ENCODE measurements around the gene RABGEF1.
"Not testable (repeated sequence)": the region's sequence is repeated elsewhere in the genome, so short reads cannot be mapped to it uniquely, and the experiment has no call there.

Gene RABGEF1

DNA sequence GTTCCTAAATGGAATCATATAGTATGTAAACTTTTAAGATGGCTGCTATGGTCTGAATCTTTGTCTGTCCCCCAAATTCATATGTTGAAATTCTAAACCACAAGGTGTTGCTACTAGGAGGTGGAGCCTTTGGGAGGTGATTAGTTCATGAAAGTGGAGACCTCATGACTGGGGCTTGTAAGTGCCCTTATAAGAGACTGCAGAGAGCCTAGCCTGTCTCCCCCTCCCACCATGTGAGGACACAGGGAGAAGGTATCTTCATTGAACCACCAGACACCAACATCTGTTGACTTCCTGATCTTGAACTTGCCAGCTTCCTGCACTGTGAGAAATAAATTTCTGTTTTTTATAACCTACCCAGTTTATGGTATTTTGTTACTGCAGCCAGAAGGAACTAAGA, 27.0 kb downstream of the RABGEF1 start:
- not testable (repeated sequence) for DNase-seq

DNA sequence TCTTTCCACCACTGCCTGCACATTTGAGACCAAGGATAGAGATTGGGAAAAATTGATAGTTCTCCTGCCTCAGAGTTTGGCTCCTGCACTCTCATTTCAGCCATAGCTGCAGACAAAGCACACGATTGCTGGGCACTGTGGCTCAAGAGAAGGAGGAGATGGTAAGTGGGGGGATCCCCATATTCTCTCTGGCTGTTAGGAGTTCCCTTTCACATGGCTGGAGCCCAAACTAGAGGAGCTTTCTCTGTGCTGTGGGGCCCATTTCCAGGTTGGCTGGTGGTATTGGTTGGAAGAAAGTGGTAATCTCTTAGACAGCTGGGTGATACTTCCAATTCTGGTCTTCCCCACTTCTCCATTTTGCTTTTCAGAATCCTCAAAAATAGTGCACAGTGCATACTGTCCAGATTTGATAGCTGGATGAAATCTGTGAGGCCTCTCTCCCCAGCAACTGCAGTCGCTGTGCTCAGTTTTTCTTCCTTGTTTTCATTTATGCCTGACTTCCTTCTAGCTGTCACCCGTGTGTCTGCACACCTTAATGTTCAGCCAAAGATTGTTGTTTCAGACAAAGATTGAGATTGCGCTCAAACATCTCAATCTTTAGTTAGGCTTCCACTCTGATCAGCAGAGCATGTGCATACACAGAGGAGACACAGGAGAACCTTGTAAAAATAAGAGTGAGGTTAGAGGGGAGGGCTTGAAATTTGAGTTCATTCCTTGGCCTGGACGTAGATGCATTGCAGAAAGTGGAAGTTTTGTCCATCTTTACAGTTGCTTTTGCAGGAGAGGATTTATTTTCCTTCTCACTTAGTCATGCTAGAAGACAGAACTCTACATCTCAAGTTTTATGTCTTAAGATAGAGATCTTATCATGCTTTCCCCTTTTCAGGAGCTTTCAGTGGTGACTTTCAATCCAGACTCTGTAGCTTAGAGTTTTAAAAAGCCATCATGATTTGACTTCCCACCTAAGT, 28.6 kb downstream of the RABGEF1 start:
- DNase-seq = no peak

DNA sequence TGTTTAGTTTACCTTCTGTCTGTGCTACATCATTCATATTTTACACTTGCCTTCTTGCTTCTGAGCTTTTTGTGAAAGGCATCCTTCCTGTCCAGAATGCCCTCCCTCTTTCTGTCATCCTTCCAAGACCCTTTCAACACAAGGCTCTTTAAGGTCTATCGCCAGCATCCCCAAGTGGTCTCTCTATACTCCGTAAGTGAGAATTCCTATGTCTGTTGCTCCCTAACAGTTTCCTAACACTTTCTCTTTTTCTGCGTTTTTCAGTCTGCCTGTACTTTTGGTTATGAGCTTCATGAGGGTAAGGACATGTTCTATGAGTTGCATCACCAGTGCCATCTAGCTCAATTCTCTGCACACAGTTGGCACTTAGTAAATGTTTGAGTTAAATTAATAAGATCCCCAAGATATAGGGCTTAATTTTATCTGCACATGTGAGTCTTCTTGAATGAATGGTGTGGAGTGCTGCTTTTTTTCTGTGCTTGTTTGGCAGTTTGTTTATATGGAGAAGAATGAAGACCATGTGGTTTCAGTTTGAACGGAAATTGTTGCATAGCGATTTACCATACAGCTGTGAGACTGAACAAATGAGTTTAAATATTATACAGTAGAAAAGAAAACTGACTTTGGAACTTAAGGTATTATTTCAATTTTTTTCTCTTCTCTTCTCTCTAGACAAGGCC, 29.4 kb downstream of the RABGEF1 start:
- no peak for DNase-seq

DNA sequence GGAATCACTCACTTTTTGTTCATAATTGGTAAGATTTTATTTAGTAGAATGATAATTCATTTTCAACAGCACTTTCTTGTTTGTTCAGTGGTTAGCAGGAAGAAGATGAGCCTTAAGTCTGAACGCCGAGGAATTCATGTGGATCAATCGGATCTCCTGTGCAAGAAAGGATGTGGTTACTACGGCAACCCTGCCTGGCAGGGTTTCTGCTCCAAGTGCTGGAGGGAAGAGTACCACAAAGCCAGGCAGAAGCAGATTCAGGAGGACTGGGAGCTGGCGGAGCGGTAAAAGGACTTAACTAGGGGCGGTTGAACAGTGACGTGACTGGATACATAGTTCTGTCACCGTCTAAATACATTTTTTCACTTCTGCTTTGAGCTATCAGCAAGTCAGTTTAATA, 31.3 kb downstream of the RABGEF1 start:
- DNase-seq = no peak

DNA sequence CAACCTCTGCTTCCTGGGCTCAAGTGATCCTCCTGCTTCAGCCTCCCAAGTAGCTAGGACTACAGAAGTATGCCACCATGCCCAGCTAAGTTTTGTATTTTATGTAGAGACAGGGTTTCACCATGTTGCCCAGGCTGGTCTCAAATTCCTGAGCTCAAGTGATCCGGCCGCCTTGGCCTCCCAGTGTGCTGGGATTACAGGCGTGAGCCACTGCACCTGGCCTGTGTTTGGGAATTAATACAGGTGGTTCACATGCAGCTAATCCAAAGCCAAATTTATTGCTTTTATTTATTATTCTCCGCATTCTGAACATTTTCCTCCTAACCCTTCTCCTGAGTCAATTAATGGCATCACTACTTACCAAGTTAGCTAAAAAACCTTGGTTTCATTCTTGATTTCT, 33.2 kb downstream of the RABGEF1 start:
- not testable (repeated sequence) for DNase-seq

DNA sequence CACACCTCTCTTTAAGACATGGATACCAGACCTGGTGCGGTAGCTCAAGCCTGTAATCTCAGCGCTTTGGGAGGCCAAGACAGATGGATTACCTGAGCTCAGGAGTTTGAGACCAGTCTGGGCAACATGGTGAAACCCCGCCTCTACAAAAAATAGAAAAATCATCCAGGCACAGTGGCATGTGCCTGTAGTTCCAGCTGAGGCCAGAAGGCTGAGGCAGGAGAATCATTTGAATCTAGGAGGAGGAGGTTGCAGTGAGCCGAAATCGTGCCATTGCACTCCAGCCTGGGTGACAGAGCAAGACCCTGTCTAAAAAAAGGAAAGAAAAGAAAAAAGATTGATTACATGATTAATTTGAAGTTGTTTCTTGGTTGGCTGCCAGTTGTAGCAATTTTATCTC, 35.9 kb downstream of the RABGEF1 start:
- DNase-seq = not testable (repeated sequence)

DNA sequence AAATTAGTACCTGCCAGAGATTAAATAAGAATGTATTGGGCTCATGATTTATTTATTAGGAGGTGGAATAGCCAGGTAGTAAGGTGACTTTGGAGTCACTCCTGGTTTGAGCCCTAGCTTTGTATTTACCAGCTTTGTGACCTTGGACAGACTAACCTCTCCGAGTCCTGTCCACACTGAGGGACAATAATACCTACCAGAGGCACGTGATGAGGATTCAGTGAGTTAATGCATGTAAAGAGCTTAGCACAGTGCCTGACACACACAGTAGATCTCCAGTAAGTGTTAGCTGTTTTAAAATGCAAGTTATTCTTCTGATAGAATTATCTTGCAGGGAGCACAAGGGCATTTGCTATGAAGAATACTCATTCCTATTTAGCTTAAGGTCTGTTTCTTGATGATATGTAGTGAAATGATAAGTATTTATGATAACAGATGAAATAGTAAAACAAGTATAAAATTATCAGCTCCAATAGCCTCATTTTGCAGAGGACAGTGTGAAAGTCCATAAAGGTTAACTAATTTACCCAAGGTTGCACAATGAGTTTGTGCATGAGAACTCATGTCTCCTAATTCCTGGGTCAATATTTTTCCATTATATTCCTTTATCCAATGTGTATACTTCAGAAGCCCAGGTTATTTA, 36.4 kb downstream of the RABGEF1 start:
- DNase-seq = no peak

DNA sequence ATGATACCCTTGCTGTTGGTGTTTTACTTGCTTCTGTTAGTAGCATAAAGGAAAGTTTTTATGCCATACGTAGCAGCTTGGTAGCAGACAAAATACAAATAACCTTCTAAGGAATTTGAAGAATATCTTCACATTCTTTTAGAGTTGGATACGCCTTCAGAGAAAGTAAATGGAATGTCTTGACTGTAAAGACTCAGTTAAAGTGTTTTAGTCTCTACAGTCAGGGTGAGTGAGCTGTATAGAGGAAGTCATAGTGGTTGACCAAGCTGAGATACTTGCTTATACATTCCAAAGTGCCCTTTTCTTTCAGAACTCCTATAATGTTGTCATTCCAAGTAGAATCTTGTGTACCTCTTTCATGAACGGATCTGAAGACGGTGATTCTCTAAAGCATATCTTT, 37.7 kb downstream of the RABGEF1 start:
- no peak for DNase-seq

DNA sequence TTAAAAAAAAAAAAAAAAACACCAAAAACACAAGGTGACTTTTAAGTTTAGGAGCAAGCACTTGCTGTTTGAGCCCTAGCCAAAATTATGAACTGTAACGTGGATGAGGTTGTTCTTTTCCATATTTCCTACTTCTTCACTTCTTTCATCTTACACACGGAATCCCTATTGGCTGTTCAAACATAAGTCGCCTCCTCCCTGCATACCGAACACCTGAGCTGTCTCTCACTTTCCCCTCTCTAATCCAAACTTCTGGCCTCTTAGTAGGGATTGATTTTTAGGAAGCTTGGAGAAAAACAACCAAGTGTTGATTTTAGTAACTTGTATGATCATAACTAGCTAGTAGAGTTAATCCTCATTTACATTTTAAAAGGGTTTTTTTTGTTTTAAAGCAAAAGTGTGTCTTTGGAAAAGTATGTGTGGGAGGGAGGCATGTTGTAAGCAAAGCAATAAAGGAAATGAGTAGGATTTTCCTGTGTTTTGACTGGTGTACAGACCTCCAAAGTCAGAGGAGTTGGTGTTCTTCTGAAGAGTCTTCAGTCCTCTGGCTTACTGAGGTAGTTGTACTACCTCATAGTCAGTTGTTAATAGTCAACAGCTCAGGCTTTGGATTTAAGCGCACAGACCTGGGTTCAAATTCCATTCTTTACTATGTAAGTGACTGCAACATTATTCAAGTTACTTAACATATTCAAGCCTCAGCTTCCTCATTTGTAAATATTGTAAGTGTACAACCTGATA, 39.3 kb downstream of the RABGEF1 start:
- no peak for DNase-seq

DNA sequence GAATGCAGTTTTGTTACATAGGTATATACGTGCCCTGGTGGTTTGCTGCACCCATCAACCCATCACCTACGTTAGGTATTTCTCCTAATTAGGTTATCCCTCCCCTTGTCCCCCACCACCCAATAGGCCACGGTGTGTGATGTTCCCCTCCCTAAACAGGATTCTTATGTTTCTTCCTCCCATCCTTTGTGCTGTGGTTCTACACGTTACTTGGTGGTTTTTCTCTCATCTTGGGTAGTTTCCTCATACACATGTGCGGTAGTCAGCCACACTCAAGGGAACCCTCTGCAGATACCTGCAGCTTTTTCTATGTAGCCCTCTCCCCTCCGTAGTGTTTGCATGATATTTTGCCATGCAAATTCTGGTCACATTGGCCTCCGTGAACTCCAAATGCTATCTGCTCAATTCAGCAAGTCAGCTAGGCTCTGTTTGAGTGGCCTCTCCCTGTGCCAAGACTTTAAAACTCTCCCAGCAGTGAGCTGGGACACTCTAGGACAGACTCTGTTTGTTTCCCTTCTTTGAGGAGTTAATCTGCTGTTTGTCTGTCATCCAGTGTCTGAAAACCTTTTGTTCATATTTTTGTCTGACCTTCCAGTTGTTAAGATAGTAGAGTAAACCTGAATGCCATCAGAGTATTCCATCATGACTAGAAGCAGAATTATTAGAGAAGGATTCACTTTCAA, 41.0 kb downstream of the RABGEF1 start:
- DNase-seq = no peak

DNA sequence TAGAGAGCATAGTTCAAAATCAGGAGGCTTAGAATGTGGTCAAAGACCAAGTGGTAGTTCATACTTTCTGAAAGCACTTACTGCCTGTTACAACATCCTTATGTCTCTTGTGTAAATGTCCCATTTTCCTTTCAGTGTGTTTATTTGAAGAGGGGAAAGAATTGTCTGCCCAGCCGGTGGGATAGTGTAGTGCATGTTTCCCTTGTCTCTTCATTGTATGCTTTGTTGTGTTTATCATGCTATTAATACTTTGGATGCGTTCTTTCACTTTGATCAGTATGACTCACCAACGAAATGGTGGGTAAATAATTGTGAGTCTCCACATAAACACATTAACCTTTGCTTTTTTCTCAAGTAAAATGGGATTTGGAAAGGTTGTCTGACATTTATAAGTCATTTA, 42.3 kb downstream of the RABGEF1 start:
- DNase-seq = not testable (repeated sequence)

DNA sequence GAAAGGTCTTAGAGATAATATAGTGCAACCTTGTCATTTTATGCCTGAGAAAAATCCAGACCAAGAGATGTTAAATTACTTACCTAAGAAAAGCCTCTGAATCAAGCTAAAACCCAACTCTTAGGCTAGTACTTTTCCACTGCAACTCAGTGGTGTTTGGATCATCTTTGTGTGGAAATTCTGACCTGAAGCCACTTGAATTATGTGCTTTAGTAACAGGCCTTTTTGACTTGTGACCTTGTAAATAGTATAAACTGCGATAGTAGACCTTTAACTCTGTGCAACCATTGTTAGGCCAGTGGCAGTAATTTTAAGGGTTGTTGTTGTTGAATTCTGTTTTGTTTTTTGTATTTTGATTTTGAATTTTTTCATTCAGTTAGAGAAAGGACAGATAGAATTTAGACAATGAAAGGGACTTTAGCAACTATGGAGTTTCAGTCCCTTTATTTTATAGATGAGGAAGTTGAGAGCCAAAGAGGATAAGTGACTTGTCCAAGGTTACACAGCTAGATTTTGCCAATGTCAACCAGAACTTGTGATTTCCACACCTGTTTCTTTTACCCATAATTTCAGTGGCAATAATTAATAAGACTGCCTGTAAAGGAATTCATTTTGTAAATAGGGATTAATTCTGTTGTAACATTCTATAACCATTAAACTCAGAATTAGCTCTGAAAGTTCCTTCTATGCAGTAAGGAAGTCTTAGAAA, 43.5 kb downstream of the RABGEF1 start:
- not testable (repeated sequence) for DNase-seq

DNA sequence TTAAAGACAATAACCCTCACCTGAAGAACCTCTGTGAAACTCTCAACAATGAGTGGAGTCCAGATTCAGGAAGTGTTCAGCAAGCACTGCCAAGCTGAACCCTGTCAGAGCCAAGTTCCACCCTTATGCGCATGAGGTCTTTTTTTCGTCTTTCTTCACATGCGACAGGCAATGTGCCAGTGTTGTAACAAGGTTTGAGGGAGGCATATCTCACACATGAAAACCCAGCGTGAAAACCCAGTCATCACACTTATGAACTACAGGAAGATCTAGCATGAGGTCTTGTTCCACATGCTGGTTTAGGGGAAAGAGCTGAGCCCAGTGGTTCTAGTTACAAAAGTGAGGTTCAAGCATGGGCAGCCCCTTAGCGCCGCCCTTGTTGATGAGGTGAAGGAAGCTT, 49.7 kb downstream of the RABGEF1 start:
- no peak for DNase-seq

DNA sequence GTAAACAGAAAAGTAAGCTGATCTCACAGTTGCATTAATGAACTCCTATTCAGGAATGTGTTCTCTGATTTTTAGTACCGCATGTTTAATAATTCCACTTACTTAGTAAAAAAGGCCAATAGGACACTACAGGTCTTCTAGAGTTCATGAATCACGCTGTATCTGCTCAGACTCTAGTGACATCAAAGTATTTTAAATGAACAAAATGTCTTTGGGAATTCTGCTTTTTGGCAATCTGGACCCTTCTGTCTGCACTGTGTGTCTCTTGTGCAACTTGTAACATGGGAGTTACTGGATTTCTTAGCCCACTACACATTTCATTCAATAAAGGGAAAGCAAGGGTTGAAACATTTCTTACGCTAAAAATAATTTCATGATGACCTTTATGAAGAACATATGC, 50.2 kb downstream of the RABGEF1 start:
- no peak for DNase-seq

DNA sequence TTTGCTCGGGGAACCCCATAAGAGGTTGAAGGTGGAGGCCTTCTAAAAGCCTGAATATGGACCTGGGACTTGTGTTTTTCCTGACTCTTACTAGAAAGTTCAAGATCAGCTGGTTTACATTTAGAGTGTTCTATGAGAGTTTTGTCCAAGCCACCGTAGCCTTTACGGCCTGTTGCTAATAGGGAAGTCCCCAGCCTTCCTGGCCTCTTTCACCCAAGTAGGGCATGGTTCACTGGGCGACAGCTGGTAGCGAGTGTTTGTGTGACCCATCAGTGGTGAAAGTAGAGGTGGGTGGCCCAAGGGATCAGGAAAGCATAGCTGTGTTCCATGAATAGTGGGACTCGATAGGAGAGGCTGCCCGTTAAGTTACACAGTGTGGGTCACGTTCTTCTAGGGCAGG, 60.1 kb downstream of the RABGEF1 start:
- DNase-seq = no peak

DNA sequence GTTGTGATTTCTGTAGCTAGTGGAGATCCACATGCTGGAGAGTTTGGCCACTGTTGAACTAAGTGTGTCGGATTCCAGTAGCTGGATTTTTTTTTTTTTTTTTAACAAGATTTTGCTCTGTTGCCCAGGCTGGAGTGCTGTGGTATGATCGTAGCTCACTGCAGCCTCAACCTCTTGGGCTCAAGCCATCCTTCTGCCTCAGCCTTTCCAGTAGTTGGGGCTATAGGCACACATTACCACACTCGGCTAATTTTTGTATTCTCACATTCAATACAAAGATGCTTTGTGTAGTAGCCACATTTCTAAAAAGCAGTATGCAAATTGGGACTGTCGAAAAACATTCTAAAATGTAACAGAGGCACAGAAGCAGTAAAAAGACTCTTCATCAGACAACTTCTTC, 63.5 kb downstream of the RABGEF1 start:
- DNase-seq = no peak

DNA sequence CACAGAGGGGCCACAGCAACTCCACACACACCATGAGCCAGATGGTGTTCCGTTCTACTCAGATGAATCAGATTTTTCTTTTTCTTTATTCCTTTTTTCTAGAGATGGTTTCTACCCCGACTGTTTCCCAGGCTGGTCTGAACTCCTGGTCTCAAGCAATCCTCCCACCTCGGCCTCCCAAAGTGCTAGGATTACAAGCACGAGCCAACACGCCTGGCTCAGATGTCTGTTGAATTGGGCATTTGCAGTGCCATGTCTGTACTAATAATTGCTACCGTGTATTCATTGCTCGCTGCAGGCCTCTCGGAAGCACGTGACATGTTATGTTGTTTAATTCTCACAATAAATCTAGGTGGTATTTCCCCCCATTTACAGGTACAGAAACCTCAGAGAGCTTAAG, 67.2 kb downstream of the RABGEF1 start:
- no peak for DNase-seq

DNA sequence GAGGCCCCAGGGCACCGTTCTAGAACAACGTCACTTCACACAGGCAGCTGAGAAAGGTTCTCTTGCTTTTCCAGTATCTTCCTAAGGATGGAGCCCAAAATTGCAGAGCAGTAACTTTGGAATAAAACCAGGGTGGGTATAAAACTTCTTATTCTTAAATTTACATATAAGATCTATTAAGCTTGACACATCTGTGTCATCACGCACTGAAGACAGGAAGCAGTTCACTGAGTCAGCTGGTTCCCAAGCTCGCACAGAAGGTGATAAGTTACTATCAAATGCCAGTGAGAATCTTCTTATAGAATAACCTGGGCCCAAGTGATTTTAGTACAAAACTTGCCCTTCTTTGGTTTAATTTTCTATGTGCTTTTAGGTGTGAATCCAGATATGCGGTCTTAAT, 70.2 kb downstream of the RABGEF1 start:
- DNase-seq = no peak

DNA sequence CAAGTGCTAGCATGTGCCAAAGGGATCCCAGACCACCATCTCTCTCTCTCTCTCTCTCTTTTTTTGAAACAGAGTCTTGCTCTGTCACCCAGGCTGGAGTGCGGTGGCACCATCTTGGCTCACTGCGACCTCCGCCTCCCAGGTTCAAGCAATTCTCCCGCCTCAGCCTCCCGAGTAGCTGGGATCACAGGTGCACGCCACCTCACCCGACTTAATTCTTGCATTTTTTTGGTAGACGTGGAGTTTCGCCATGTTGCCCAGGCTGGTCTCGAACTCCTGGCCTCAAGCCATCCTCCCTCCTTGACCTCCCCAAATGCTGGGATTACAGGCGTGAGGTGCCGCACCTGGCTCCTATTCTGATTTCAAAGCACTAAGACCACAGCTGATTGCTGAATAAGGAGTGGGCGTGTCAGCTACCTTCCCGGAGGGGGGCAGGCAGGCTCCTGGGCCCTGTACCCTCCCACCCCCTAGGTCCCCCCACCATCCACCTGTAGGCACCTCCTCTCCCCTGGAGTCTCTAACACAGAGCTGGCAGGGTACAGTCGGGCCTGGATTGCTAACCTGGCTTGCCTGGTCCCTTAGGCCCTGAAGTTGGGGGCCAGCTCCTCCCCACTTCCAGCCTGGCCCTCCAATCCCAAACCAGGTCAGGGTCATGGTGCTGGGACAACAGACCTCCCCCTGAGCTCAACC, 74.8 kb downstream of the RABGEF1 start:
- DNase-seq = not testable (repeated sequence)

DNA sequence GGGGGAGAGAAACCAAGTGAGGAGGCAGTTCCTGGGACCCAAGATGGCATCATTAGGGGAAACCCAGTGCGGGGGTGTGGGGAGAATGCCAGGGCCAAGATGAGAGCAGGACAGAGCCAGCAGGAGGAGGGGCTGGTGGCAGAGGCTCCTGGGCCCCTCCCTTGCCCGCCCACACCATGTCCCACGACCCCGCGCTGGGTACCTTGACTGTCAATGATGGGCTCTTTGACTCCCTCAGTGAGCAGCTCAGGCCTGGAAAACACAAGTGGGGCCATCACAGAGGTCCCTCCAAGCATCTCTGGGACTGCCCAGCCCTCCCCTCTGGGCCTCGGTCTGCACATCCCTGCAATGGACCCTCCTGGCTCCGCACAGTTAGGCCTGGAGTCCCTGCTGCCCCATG, 75.4 kb downstream of the RABGEF1 start:
- no peak for DNase-seq

DNA sequence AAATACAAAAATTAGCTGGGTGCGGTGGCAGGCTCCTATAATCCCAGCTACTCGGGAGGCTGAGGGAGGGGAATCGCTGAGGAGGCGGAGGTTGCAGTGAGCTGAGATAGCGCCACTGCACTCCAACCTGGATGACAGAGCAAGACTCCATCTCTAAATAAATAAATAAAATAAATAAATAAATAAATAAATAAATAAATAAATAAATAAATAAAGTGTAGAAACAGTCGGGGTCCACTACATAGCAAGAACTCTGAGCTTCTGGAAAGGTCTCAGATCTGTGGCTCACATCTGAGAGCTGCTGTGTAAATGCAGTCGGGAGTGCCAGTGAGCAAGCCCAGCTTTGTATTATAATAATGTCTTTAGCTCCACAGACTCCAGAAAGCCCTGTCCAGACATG, 76.1 kb downstream of the RABGEF1 start:
- not testable (repeated sequence) for DNase-seq

Measured in CD4-positive, alpha-beta T cell treated with Interleukin-6 for 4 hours (primary cell).